Peyer's patch (tissue), 4 donors: Measurements from ENCODE around the gene ZNF81.

ENCODE experiments used
- CTCF ChIP-seq, 6 experiments: fragments of 450-650 bp in 4 of 6; fragments of 200-600 bp in 2 of 6; sonication (generic) in 1 of 6; IDR thresholded peaks; one replicate each; pipeline ENCODE4 v1.5.1; 2017 to 2019; ENCODE audit warnings: antibody characterized with exemption in 6 of 6, mild to moderate bottlenecking in 3 of 6, moderate library complexity in 1 of 6
- POLR2A ChIP-seq, 2 donors: fragments of 450-650 bp; IDR thresholded peaks; one replicate each; pipeline ENCODE4 v1.5.1; 2017; ENCODE audit warnings: antibody characterized with exemption in 2 of 2, mild to moderate bottlenecking in 2 of 2, moderate library complexity in 2 of 2

GRCh38 chrX:47864300-47864699 is 27.6 kb downstream of the ZNF81 start:
- TF ChIP-seq CTCF (IDR thresholded peaks at IDR 0.05): no peak
- no peak for TF ChIP-seq POLR2A (IDR thresholded peaks at IDR 0.05)
